ENCODE measurements around the gene SPTBN2. TPM values are rescaled to one million over a fixed set of nuclear protein-coding genes. Genes with fewer than 3 reads are reported as not detected.

The SPTBN2 gene
- total RNA-seq, result 1 to 10 TPM in 1 of 2 donors, under 1 TPM in 1; 0.69 to 1.5 TPM

GRCh38 chr11:66728693-66729385 is at the start of gene SPTBN2:
Gene SPTBN2, minus strand, starts transcription at chr11:66729216. Its CDS starts 7,976 bp downstream, at chr11:66721240.
- Mint-ChIP-seq H3K4me3 (peak within 1 kb of the TSS; percentile 83 to 93), H3K36me3 (ENCODE audit: insufficient read depth in 2 of 2) (peaks cover 4% of the 10 kb centered on the region in 2 donors), H3K27ac (no peak within 1 kb of the TSS), H3K27me3 (ENCODE audit: low read depth) (peaks cover 61% of the 10 kb centered on the region), H3K9me3 (no peaks in the 10 kb centered on the region), H3K4me1 (ENCODE audit: low read depth) (peaks cover 7% of the 10 kb centered on the region)
- no peak for DNase-seq
- ATAC-seq (replicated peaks in 1 of 2), result no peak

- no peak for DNase-seq
- Mint-ChIP-seq H3K27me3 (ENCODE audit: low read depth) (no peaks in the 10 kb centered on the region), H3K9me3 (no peaks in the 10 kb centered on the region), H3K4me1 (ENCODE audit: low read depth) (no peaks in the 10 kb centered on the region), H3K27ac (peak overlapping the region; percentile 35), H3K36me3 (ENCODE audit: insufficient read depth in 2 of 2) (no peaks in the 10 kb centered on the region), H3K4me3 (no peak overlapping the region)
- ATAC-seq (replicated peaks in 1 of 2), result no peak
Measured at GRCh38 chr11:66768818-66769217, 39.8 kb upstream of the SPTBN2 start.

GRCh38 chr11:66768088-66768521 is 39.1 kb upstream of the SPTBN2 start:
- Mint-ChIP-seq H3K27me3 (ENCODE audit: low read depth) (no peaks in the 10 kb centered on the region), H3K4me1 (ENCODE audit: low read depth) (no peaks in the 10 kb centered on the region), H3K36me3 (ENCODE audit: insufficient read depth in 2 of 2) (no peaks in the 10 kb centered on the region), H3K4me3 (no peak overlapping the region), H3K27ac (no peak overlapping the region), H3K9me3 (no peaks in the 10 kb centered on the region)
- ATAC-seq (replicated peaks in 1 of 2), result no peak
- DNase-seq, result no peak

GRCh38 chr11:66767666-66768065 is 38.6 kb upstream of the SPTBN2 start:
- no peaks in the 10 kb centered on the region for H3K9me3 Mint-ChIP-seq
- no peaks in the 10 kb centered on the region for H3K27me3 Mint-ChIP-seq (ENCODE audit: low read depth)
- no peaks in the 10 kb centered on the region for H3K36me3 Mint-ChIP-seq (ENCODE audit: insufficient read depth in 2 of 2)
- H3K4me3 Mint-ChIP-seq, result no peak overlapping the region
- H3K27ac Mint-ChIP-seq, result no peak overlapping the region
- H3K4me1 Mint-ChIP-seq (ENCODE audit: low read depth), result no peaks in the 10 kb centered on the region
- ATAC-seq (replicated peaks in 1 of 2), result no peak
- DNase-seq, result no peak

- H3K36me3 Mint-ChIP-seq (ENCODE audit: insufficient read depth in 2 of 2), result no peaks in the 10 kb centered on the region
- no peak overlapping the region for H3K27ac Mint-ChIP-seq
- no peaks in the 10 kb centered on the region for H3K4me1 Mint-ChIP-seq (ENCODE audit: low read depth)
- H3K4me3 Mint-ChIP-seq, result no peak overlapping the region
- ATAC-seq (replicated peaks in 1 of 2) (no peak), DNase-seq (no peak)
- H3K27me3 Mint-ChIP-seq (ENCODE audit: low read depth), result no peaks in the 10 kb centered on the region
- H3K9me3 Mint-ChIP-seq, result no peaks in the 10 kb centered on the region
Measured at GRCh38 chr11:66766681-66767080, 37.7 kb upstream of the SPTBN2 start.

GRCh38 chr11:66762088-66762487 is 33.1 kb upstream of the SPTBN2 start:
- H3K4me1 Mint-ChIP-seq (ENCODE audit: low read depth), result no peaks in the 10 kb centered on the region
- H3K9me3 Mint-ChIP-seq, result no peaks in the 10 kb centered on the region
- H3K36me3 Mint-ChIP-seq (ENCODE audit: insufficient read depth in 2 of 2), result peaks cover 0 to 1% of the 10 kb centered on the region in 2 donors
- no peaks in the 10 kb centered on the region for H3K27me3 Mint-ChIP-seq (ENCODE audit: low read depth)
- no peak overlapping the region for H3K4me3 Mint-ChIP-seq
- ATAC-seq (replicated peaks in 1 of 2), result no peak
- DNase-seq, result no peak
- H3K27ac Mint-ChIP-seq, result no peak overlapping the region

- peaks cover 8% of the 10 kb centered on the region for H3K4me1 Mint-ChIP-seq (ENCODE audit: low read depth)
- no peaks in the 10 kb centered on the region for H3K9me3 Mint-ChIP-seq
- H3K36me3 Mint-ChIP-seq (ENCODE audit: insufficient read depth in 2 of 2), result no peaks in the 10 kb centered on the region
- no peak overlapping the region for H3K4me3 Mint-ChIP-seq
- DNase-seq (no peak), ATAC-seq (replicated peaks in 1 of 2) (no peak)
- peak overlapping the region; percentile 14 for H3K27ac Mint-ChIP-seq
- H3K27me3 Mint-ChIP-seq (ENCODE audit: low read depth), result no peaks in the 10 kb centered on the region
Measured at GRCh38 chr11:66752148-66752547, 23.1 kb upstream of the SPTBN2 start.

- Mint-ChIP-seq H3K4me1 (ENCODE audit: low read depth) (peaks cover 21% of the 10 kb centered on the region), H3K9me3 (no peaks in the 10 kb centered on the region), H3K4me3 (no peak overlapping the region), H3K27me3 (ENCODE audit: low read depth) (no peaks in the 10 kb centered on the region), H3K36me3 (ENCODE audit: insufficient read depth in 2 of 2) (peaks cover 0 to 2% of the 10 kb centered on the region in 2 donors), H3K27ac (no peak overlapping the region)
- ATAC-seq (replicated peaks in 1 of 2), result no peak
- DNase-seq, result no peak
Measured at GRCh38 chr11:66749091-66749490, 20.1 kb upstream of the SPTBN2 start.

GRCh38 chr11:66747480-66747879 is 18.5 kb upstream of the SPTBN2 start:
- DNase-seq (no peak), ATAC-seq (replicated peaks in 1 of 2) (no peak)
- Mint-ChIP-seq H3K4me1 (ENCODE audit: low read depth) (peaks cover 27% of the 10 kb centered on the region), H3K27me3 (ENCODE audit: low read depth) (no peaks in the 10 kb centered on the region), H3K36me3 (ENCODE audit: insufficient read depth in 2 of 2) (peaks cover 0 to 2% of the 10 kb centered on the region in 2 donors), H3K27ac (no peak overlapping the region), H3K9me3 (no peaks in the 10 kb centered on the region), H3K4me3 (no peak overlapping the region)

- no peak overlapping the region for H3K27ac Mint-ChIP-seq
- peaks cover 27% of the 10 kb centered on the region for H3K4me1 Mint-ChIP-seq (ENCODE audit: low read depth)
- ATAC-seq (replicated peaks in 1 of 2) (peak; percentile 53 to 66), DNase-seq (peak; percentile 62 to 64)
- H3K36me3 Mint-ChIP-seq (ENCODE audit: insufficient read depth in 2 of 2), result peaks cover 2 to 7% of the 10 kb centered on the region in 2 donors
- H3K9me3 Mint-ChIP-seq, result peaks cover 1 to 5% of the 10 kb centered on the region in 2 donors
- no peaks in the 10 kb centered on the region for H3K27me3 Mint-ChIP-seq (ENCODE audit: low read depth)
- peak overlapping the region; percentile 89 to 99 for H3K4me3 Mint-ChIP-seq
Measured at GRCh38 chr11:66745356-66746235, 16.6 kb upstream of the SPTBN2 start.

- DNase-seq (peak; percentile 91 to 95), ATAC-seq (replicated peaks in 1 of 2) (peak; percentile 88 to 92)
- Mint-ChIP-seq H3K4me1 (ENCODE audit: low read depth) (peaks cover 27% of the 10 kb centered on the region), H3K4me3 (peak overlapping the region; percentile 89 to 99), H3K36me3 (ENCODE audit: insufficient read depth in 2 of 2) (peaks cover 2 to 7% of the 10 kb centered on the region in 2 donors), H3K27ac (peak overlapping the region; percentile 77), H3K9me3 (peaks cover 1 to 5% of the 10 kb centered on the region in 2 donors), H3K27me3 (ENCODE audit: low read depth) (no peaks in the 10 kb centered on the region)
Measured at GRCh38 chr11:66744485-66745355, 15.7 kb upstream of the SPTBN2 start.

GRCh38 chr11:66743271-66743968 is 14.4 kb upstream of the SPTBN2 start:
- no peaks in the 10 kb centered on the region for H3K27me3 Mint-ChIP-seq (ENCODE audit: low read depth)
- peaks cover 27% of the 10 kb centered on the region for H3K4me1 Mint-ChIP-seq (ENCODE audit: low read depth)
- peak overlapping the region; percentile 77 for H3K27ac Mint-ChIP-seq
- peak overlapping the region; percentile 89 to 99 for H3K4me3 Mint-ChIP-seq
- ATAC-seq (replicated peaks in 1 of 2) (no peak), DNase-seq (no peak)
- H3K9me3 Mint-ChIP-seq, result peaks cover 1 to 5% of the 10 kb centered on the region in 2 donors
- H3K36me3 Mint-ChIP-seq (ENCODE audit: insufficient read depth in 2 of 2), result peaks cover 2 to 7% of the 10 kb centered on the region in 2 donors
